Testis (tissue), 3 donors: Measurements from ENCODE around the gene YY1. TPM values are rescaled to one million over a fixed set of nuclear protein-coding genes. Genes with fewer than 3 reads are reported as not detected.

Experiments
- DNase-seq: peaks from one replicate; pipeline ENCODE4 v3.0.0-alpha.2; 2019
- H3K27ac ChIP-seq, 2 donors: fragments of 200-600 bp; sonication (generic); one replicate each; pipeline ENCODE4 v1.5.1; 2019
- H3K27me3 ChIP-seq: fragments of 200-600 bp; sonication (generic); one replicate; pipeline ENCODE4 v1.5.1; 2019
- H3K36me3 ChIP-seq: fragments of 200-600 bp; sonication (generic); one replicate; pipeline ENCODE4 v1.5.1; 2017; ENCODE audit warnings: low read depth; ENCODE audit errors: missing control alignments
- H3K4me1 ChIP-seq: fragments of 200-600 bp; sonication (generic); one replicate; pipeline ENCODE4 v1.5.1; 2019
- H3K4me3 ChIP-seq, 2 donors: fragments of 200-600 bp; sonication (generic); one replicate each; pipeline ENCODE4 v1.5.1; 2017 to 2019
- H3K9me3 ChIP-seq: fragments of 200-600 bp; sonication (generic); one replicate; pipeline ENCODE4 v1.5.1; 2017
- POLR2A ChIP-seq: fragments of 450-650 bp; IDR thresholded peaks from one replicate; pipeline ENCODE4 v1.6.1; 2017; ENCODE audit warnings: antibody characterized with exemption, mild to moderate bottlenecking, moderate library complexity
- WGBS, 2 donors: methylation state at CpG; one replicate each; pipeline ENCODE4 v1.1.5; 2018; 5-methylcytosine and 5-hydroxymethylcytosine counted together
- intact Hi-C: fragments of 100-400 bp; cut with DNase I; formaldehyde crosslinking; loops from one replicate; pipeline ENCODE4 v1.15.1; 2023; ENCODE audit warnings: low total_unique reads
- polyA plus RNA-seq: library from polyadenylated mRNA; stranded (reverse); fragments of 350-450 nt; fragmentation: Illumina TruSeq; extraction: RNeasy Lipid Tissue Mini Kit (QIAGEN cat#74804); gene quantifications from one replicate; pipeline ENCODE4 v1.2.3, GENCODE V29; 2014; ENCODE audit warnings: low read depth, low replicate concordance; ENCODE audit not compliant: insufficient read depth
- total RNA-seq, 2 donors: library from RNA; depleted of rRNA; stranded (reverse); fragments of >200 nt; gene quantifications; one replicate each; pipeline ENCODE4 v1.2.3, GENCODE V29; 2016
- TF ChIP-seq, protein P1 (sequence below), 3 experiments: fragments of 450-650 bp in 2 of 3; fragments of 200-600 bp in 1 of 3; sonication (generic) in 1 of 3; IDR thresholded peaks; one replicate each; pipeline ENCODE4 v1.5.1; 2016 to 2019; ENCODE audit warnings: antibody characterized with exemption in 3 of 3, mild to moderate bottlenecking in 2 of 3, moderate library complexity in 1 of 3

YY1 gene
- total and polyA plus RNA-seq, 3 donors from 2014 or later = 58.1 to 74.2 (median 68.2) TPM

DNA sequence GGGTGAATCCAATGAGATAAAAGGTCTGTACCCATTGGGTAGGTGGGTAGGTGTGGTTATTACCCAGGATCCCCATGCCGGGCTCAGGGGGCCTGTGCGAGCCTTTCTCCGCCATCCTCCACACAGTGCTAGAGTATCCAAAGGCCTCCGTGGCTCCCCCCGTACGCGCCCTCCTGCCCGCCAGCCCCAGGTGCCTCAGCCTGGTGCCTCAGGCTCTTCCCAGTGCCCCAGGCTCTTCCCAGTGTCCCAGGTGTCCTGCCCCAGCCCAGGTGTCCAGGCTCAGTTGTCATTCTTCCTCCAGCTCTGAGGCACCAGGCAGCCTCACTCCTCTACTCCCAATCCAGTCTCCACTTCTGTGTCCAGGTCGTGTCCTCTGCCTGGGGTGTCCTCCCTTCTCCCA, 27.6 kb upstream of the YY1 start:
- Histone ChIP-seq H3K9me3 (no peaks in the 10 kb centered on the region), H3K27me3 (no peaks in the 10 kb centered on the region), H3K4me1 (peaks cover 18% of the 10 kb centered on the region), H3K4me3 (no peak overlapping the region), H3K27ac (no peak overlapping the region), H3K36me3 (no peaks in the 10 kb centered on the region)
- TF ChIP-seq POLR2A = no peak
- TF ChIP-seq, protein P1, sequence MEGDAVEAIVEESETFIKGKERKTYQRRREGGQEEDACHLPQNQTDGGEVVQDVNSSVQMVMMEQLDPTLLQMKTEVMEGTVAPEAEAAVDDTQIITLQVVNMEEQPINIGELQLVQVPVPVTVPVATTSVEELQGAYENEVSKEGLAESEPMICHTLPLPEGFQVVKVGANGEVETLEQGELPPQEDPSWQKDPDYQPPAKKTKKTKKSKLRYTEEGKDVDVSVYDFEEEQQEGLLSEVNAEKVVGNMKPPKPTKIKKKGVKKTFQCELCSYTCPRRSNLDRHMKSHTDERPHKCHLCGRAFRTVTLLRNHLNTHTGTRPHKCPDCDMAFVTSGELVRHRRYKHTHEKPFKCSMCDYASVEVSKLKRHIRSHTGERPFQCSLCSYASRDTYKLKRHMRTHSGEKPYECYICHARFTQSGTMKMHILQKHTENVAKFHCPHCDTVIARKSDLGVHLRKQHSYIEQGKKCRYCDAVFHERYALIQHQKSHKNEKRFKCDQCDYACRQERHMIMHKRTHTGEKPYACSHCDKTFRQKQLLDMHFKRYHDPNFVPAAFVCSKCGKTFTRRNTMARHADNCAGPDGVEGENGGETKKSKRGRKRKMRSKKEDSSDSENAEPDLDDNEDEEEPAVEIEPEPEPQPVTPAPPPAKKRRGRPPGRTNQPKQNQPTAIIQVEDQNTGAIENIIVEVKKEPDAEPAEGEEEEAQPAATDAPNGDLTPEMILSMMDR (IDR thresholded peaks at IDR 0.05) = no peak
- DNase-seq = no peak
- intact Hi-C loops = no loop called here
- 86 to 90% methylated on average over 9 of the region's 9 CpGs for WGBS, 2 donors

GRCh38 chr14:100211893-100212292, 27.1 kb upstream of the YY1 start:
- 94 to 95% methylated on average over 7 of the region's 7 CpGs for WGBS, 2 donors
- TF ChIP-seq POLR2A = no peak
- TF ChIP-seq, protein P1 (IDR thresholded peaks at IDR 0.05) = no peak
- Histone ChIP-seq H3K9me3 (no peaks in the 10 kb centered on the region), H3K4me3 (no peak overlapping the region), H3K4me1 (peaks cover 18% of the 10 kb centered on the region), H3K27me3 (no peaks in the 10 kb centered on the region), H3K27ac (no peak overlapping the region), H3K36me3 (no peaks in the 10 kb centered on the region)
- intact Hi-C loops = no loop called here
- no peak for DNase-seq

DNA sequence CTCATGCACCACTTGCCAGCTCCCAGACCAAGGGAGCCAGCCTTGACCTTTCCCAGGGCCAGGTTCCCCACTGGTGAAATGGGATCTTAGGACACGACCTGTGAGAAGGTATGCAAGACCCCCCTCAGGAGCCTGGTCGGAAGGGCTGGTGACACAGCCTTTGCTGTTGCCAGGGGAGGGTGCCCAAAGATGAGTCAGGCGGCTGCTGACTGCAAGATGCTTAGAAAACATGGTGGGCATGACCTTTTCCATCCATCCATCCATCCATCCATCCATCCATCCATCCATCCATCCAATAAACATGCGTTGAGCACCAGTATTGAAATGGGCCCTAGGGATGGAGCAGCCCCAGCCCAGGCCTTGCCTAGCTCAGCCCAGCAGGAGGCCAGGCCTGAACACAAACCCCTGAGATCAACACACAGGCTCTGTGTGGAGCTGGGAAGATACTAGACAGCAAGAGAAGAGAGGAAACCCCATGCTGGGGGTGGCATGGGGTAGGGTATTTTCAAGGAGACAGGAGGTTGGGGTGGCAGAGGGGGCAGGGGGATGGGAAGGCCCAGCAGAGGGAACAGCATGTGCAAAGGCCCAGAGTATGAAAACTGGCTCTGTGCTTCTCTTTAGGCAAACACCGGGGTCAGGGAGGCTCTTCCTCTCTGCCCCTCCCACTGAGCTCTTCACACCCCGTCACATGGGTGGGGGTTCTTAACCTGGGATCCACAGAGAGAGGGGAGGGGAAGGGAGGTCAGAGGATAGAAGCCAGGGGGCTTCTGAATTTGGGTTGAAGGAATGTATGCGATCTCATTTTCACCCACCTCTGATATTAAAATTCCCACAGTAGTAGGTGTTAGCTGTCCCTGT, 26.2 kb upstream of the YY1 start:
- intact Hi-C loops = no loop called here
- H3K27ac ChIP-seq = no peak overlapping the region

GRCh38 chr14:100213587-100213955, 25.4 kb upstream of the YY1 start:
- Histone ChIP-seq H3K4me1 (peaks cover 18% of the 10 kb centered on the region), H3K27ac (peak overlapping the region; percentile 88 to 96), H3K9me3 (no peaks in the 10 kb centered on the region), H3K27me3 (no peaks in the 10 kb centered on the region), H3K36me3 (no peaks in the 10 kb centered on the region), H3K4me3 (peak overlapping the region; percentile 84)
- DNase-seq = no peak
- intact Hi-C loops = no loop called here
- 27 to 30% methylated on average over 15 of the region's 15 CpGs for WGBS, 2 donors
- TF ChIP-seq, protein P1 (IDR thresholded peaks at IDR 0.05) = no peak
- no peak for TF ChIP-seq POLR2A

More for the DNA sequence above, 26.2 kb upstream of the YY1 start:
- H3K4me3 ChIP-seq = no peak overlapping the region
- TF ChIP-seq POLR2A = no peak
- TF ChIP-seq, protein P1 (IDR thresholded peaks at IDR 0.05) = no peak
- WGBS, 2 donors = 68 to 88% methylated on average over 7 of the region's 7 CpGs
- no peak for DNase-seq
- peaks cover 18% of the 10 kb centered on the region for H3K4me1 ChIP-seq
- H3K36me3 ChIP-seq = no peaks in the 10 kb centered on the region
- H3K9me3 ChIP-seq = no peaks in the 10 kb centered on the region
- H3K27me3 ChIP-seq = no peaks in the 10 kb centered on the region
